HepG2 (cell line): Measurements from ENCODE around the gene GADD45B. TPM values are rescaled to one million over a fixed set of nuclear protein-coding genes. Genes with fewer than 3 reads are reported as not detected.

ENCODE experiments used
- AHR ChIP-seq: IDR thresholded peaks from 2 replicates; pipeline ENCODE4 v1.6.1; 2018; ENCODE audit warnings: missing genetic modification reagents, missing compliant biosample characterization
- CBFB ChIP-seq: sonication (generic); formaldehyde crosslinking; IDR thresholded peaks from 2 replicates; pipeline ENCODE4 v1.4.0; 2020; ENCODE audit warnings: missing genetic modification reagents
- DPF2 ChIP-seq: sonication (generic); formaldehyde crosslinking; IDR thresholded peaks from 2 replicates; pipeline ENCODE4 v1.4.0; 2020; ENCODE audit warnings: mild to moderate bottlenecking, low read depth, missing genetic modification reagents, borderline replicate concordance
- DR1 ChIP-seq: sonication (generic); formaldehyde crosslinking; IDR thresholded peaks from 2 replicates; pipeline ENCODE4 v1.8.0; 2021; ENCODE audit warnings: mild to moderate bottlenecking, missing genetic modification reagents, inconsistent platforms
- ELF1 ChIP-seq: sonication (generic); formaldehyde crosslinking; IDR thresholded peaks from 2 replicates; pipeline ENCODE4 v1.4.0; 2020; ENCODE audit warnings: missing genetic modification reagents
- ETV6 ChIP-seq: sonication (generic); formaldehyde crosslinking; conservative IDR thresholded peaks from 2 replicates; pipeline ENCODE4 v1.4.0; 2020; ENCODE audit warnings: missing genetic modification reagents
- HNRNPK ChIP-seq: fragments of 200-400 bp; formaldehyde crosslinking; IDR thresholded peaks from 2 replicates; pipeline ENCODE4 v1.6.1; 2018; ENCODE audit warnings: low read length, low read depth, moderate library complexity, mild to moderate bottlenecking; ENCODE audit not compliant: poor library complexity, severe bottlenecking
- MED13 ChIP-seq: sonication (generic); formaldehyde crosslinking; IDR thresholded peaks from 2 replicates; pipeline ENCODE4 v1.5.0; 2020; ENCODE audit warnings: missing genetic modification reagents
- MIXL1 ChIP-seq: IDR thresholded peaks from 2 replicates; pipeline ENCODE4 v1.6.1; 2016
- RAD21 ChIP-seq: fragments of 450-650 bp; formaldehyde crosslinking; IDR thresholded peaks from 2 replicates; pipeline ENCODE4 v1.5.0; 2020; ENCODE audit warnings: mild to moderate bottlenecking
- SIN3A ChIP-seq: IDR thresholded peaks from 2 replicates; pipeline ENCODE4 v1.6.1; 2011; ENCODE audit warnings: low read depth, mild to moderate bottlenecking, control low read depth, low read length, borderline replicate concordance
- SSRP1 ChIP-seq: IDR thresholded peaks from 2 replicates; pipeline ENCODE4 v1.6.1; 2016; ENCODE audit warnings: control low read depth
- SYNCRIP ChIP-seq: fragments of 200-400 bp; formaldehyde crosslinking; IDR thresholded peaks from 2 replicates; pipeline ENCODE4 v1.6.1; 2018; ENCODE audit warnings: mild to moderate bottlenecking, low read depth, low read length; ENCODE audit not compliant: insufficient read depth
- ZBTB8A ChIP-seq: sonication (generic); formaldehyde crosslinking; IDR thresholded peaks from 2 replicates; pipeline ENCODE4 v1.4.0; 2020; ENCODE audit warnings: mild to moderate bottlenecking, low read depth, missing genetic modification reagents, borderline replicate concordance
- ZKSCAN1 ChIP-seq: fragments of 150-350 bp; IDR thresholded peaks from 2 replicates; pipeline ENCODE4 v1.6.1; 2014; ENCODE audit warnings: low read length
- ZNF510 ChIP-seq: sonication (generic); formaldehyde crosslinking; IDR thresholded peaks from 2 replicates; pipeline ENCODE4 v1.4.0; 2020; ENCODE audit warnings: low read depth, mild to moderate bottlenecking, missing genetic modification reagents
- ZNF549 ChIP-seq: sonication (generic); formaldehyde crosslinking; IDR thresholded peaks from 2 replicates; pipeline ENCODE4 v1.5.0; 2020; ENCODE audit warnings: missing genetic modification reagents
- ZNF598 ChIP-seq: sonication (generic); formaldehyde crosslinking; IDR thresholded peaks from 2 replicates; pipeline ENCODE4 v1.5.1; 2020; ENCODE audit warnings: mild to moderate bottlenecking, missing genetic modification reagents, borderline replicate concordance
- ZNF790 ChIP-seq: sonication (generic); formaldehyde crosslinking; IDR thresholded peaks from 2 replicates; pipeline ENCODE4 v1.8.0; 2022; ENCODE audit warnings: missing genetic modification reagents, mild to moderate bottlenecking, borderline replicate concordance
- ZNF839 ChIP-seq: sonication (generic); formaldehyde crosslinking; IDR thresholded peaks from 2 replicates; pipeline ENCODE4 v1.4.0; 2020; ENCODE audit warnings: missing genetic modification reagents, mild to moderate bottlenecking, borderline replicate concordance
- polyA plus RNA-seq, 8 experiments: library from polyadenylated mRNA; depleted of rRNA in 3 of 8; stranded (reverse) in 7 of 8; unstranded in 1 of 8; fragments of >200 nt; fragmentation: Illumina TruSeq in 4 of 8; extraction: Trizol in 4 of 8; gene quantifications; 2 replicates each; pipeline versions ENCODE4 v1.2.1 to v1.2.3, GENCODE V29; 2011 to 2016; ENCODE audit warnings: low read depth in 4 of 8, missing spikeins in 1 of 8, mixed read lengths in 1 of 8; ENCODE audit not compliant: insufficient read depth in 1 of 8
- total RNA-seq, 5 experiments: library from RNA; depleted of rRNA; stranded (reverse); fragments of >200 nt; fragmentation: Illumina TruSeq; extraction: Trizol; gene quantifications; 2 replicates each; pipeline ENCODE4 v1.2.3, GENCODE V29; 2016; ENCODE audit warnings: low read depth in 1 of 5
- TF ChIP-seq, protein P1 (sequence below): sonication (generic); formaldehyde crosslinking; IDR thresholded peaks from 2 replicates; pipeline ENCODE4 v1.4.0; 2020; ENCODE audit warnings: missing genetic modification reagents
- TF ChIP-seq, protein P2 (sequence below): sonication (generic); formaldehyde crosslinking; IDR thresholded peaks from 2 replicates; pipeline ENCODE4 v1.4.0; 2020; ENCODE audit warnings: missing genetic modification reagents
- TF ChIP-seq, protein P3 (sequence below): sonication (generic); formaldehyde crosslinking; IDR thresholded peaks from 2 replicates; pipeline ENCODE4 v1.4.0; 2020; ENCODE audit warnings: missing genetic modification reagents
- TF ChIP-seq, protein P4 (sequence below): sonication (generic); formaldehyde crosslinking; IDR thresholded peaks from 2 replicates; pipeline ENCODE4 v1.5.0; 2020; ENCODE audit warnings: mild to moderate bottlenecking, missing genetic modification reagents

GADD45B gene
- total and polyA plus RNA-seq, 2 of the 13 experiments (the other 11 are each of a cell fraction or from before 2014, with no cell fraction given), result 4.6 to 34.1 TPM

DNA sequence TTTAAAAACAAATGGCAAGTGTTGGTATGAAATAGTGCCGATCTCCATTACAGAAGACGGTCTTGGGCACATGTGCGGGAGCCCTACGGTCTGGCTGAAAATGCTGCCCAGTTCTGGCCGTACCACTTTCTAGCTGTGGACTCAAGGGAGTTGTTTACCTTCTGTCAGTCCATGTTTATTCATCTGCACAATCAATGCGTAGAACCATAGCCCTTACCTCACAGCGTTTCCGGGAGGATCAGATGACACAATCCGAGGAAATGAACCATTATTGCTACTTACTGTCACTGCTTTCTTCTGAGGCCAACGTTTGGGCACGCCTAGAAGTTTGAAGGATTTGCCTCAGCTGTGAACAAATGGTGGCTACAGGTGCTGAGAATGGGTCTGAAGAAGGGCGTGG is 31.2 kb downstream of the GADD45B start (continued):
- TF ChIP-seq ZNF598 (CRISPR knock-in tag) (no peak), CBFB (no peak), MED13 (no peak), SYNCRIP (no peak), ZKSCAN1 (no peak; the same call in 1 of the 2 replicates), ZBTB8A (CRISPR knock-in tag) (no peak), ETV6 (CRISPR knock-in tag) (no peak), MIXL1 (peak; percentile 82; the same call in 1 of the 2 replicates), AHR (no peak), HNRNPK (no peak), ZNF510 (no peak), DR1 (CRISPR knock-in tag) (no peak), ZNF839 (CRISPR knock-in tag) (no peak), RAD21 (CRISPR knock-in tag) (no peak), DPF2 (CRISPR knock-in tag) (peak; percentile 86), SSRP1 (CRISPR knock-in tag) (no peak; the same call in 1 of the 2 replicates), ELF1 (CRISPR knock-in tag) (peak; percentile 81), ZNF549 (CRISPR knock-in tag) (no peak), SIN3A (no peak), ZNF790 (CRISPR knock-in tag) (no peak)
- TF ChIP-seq, protein P1, sequence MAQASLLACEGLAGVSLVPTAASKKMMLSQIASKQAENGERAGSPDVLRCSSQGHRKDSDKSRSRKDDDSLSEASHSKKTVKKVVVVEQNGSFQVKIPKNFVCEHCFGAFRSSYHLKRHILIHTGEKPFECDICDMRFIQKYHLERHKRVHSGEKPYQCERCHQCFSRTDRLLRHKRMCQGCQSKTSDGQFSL, result no peak
- TF ChIP-seq, protein P2, sequence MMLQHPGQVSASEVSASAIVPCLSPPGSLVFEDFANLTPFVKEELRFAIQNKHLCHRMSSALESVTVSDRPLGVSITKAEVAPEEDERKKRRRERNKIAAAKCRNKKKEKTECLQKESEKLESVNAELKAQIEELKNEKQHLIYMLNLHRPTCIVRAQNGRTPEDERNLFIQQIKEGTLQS (CRISPR knock-in tag), result no peak
- TF ChIP-seq, protein P3, sequence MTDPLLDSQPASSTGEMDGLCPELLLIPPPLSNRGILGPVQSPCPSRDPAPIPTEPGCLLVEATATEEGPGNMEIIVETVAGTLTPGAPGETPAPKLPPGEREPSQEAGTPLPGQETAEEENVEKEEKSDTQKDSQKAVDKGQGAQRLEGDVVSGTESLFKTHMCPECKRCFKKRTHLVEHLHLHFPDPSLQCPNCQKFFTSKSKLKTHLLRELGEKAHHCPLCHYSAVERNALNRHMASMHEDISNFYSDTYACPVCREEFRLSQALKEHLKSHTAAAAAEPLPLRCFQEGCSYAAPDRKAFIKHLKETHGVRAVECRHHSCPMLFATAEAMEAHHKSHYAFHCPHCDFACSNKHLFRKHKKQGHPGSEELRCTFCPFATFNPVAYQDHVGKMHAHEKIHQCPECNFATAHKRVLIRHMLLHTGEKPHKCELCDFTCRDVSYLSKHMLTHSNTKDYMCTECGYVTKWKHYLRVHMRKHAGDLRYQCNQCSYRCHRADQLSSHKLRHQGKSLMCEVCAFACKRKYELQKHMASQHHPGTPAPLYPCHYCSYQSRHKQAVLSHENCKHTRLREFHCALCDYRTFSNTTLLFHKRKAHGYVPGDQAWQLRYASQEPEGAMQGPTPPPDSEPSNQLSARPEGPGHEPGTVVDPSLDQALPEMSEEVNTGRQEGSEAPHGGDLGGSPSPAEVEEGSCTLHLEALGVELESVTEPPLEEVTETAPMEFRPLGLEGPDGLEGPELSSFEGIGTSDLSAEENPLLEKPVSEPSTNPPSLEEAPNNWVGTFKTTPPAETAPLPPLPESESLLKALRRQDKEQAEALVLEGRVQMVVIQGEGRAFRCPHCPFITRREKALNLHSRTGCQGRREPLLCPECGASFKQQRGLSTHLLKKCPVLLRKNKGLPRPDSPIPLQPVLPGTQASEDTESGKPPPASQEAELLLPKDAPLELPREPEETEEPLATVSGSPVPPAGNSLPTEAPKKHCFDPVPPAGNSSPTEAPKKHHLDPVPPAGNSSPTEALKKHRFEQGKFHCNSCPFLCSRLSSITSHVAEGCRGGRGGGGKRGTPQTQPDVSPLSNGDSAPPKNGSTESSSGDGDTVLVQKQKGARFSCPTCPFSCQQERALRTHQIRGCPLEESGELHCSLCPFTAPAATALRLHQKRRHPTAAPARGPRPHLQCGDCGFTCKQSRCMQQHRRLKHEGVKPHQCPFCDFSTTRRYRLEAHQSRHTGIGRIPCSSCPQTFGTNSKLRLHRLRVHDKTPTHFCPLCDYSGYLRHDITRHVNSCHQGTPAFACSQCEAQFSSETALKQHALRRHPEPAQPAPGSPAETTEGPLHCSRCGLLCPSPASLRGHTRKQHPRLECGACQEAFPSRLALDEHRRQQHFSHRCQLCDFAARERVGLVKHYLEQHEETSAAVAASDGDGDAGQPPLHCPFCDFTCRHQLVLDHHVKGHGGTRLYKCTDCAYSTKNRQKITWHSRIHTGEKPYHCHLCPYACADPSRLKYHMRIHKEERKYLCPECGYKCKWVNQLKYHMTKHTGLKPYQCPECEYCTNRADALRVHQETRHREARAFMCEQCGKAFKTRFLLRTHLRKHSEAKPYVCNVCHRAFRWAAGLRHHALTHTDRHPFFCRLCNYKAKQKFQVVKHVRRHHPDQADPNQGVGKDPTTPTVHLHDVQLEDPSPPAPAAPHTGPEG, result no peak
- TF ChIP-seq, protein P4, sequence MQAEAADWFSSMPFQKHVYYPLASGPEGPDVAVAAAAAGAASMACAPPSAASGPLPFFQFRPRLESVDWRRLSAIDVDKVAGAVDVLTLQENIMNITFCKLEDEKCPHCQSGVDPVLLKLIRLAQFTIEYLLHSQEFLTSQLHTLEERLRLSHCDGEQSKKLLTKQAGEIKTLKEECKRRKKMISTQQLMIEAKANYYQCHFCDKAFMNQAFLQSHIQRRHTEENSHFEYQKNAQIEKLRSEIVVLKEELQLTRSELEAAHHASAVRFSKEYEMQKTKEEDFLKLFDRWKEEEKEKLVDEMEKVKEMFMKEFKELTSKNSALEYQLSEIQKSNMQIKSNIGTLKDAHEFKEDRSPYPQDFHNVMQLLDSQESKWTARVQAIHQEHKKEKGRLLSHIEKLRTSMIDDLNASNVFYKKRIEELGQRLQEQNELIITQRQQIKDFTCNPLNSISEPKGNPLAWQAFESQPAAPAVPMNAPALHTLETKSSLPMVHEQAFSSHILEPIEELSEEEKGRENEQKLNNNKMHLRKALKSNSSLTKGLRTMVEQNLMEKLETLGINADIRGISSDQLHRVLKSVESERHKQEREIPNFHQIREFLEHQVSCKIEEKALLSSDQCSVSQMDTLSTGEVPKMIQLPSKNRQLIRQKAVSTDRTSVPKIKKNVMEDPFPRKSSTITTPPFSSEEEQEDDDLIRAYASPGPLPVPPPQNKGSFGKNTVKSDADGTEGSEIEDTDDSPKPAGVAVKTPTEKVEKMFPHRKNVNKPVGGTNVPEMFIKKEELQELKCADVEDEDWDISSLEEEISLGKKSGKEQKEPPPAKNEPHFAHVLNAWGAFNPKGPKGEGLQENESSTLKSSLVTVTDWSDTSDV, result no peak
